ENCODE measurements around the gene SEZ6L. TPM values are rescaled to one million over a fixed set of nuclear protein-coding genes. Genes with fewer than 3 reads are reported as not detected.

The SEZ6L gene
- polyA plus RNA-seq, 1 donor (not counting 4 experiments of a cell fraction or from before 2014, with no cell fraction given) = not detected

DNA sequence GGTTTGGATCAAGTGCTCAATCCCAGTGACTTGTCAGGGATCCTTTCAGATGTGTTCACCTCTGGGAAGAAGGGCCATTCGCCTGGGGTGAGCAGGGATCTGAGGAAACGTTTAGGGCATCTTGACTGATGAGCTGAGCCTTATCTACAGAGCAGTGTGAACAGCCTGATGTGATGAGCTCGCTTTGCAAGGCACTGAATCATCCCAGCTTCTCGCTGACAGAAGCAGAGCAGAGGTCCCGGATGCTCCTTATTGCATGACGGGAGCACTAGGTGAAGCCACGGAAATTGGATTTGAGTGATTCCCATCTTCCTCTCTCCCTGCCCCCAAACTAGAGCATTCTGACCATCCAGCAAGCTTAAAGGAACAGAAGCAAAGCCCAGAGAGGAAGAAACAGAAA is 46.5 kb downstream of the SEZ6L start:
- Histone ChIP-seq H3K27ac (ENCODE audit: control insufficient read depth, insufficient read depth, low read length) (no peak overlapping the region), H3K79me2 (ENCODE audit: control insufficient read depth, insufficient read depth, low read length) (no peaks in the 10 kb centered on the region), H3K27me3 (ENCODE audit: control insufficient read depth, extremely low read depth, insufficient read depth, low read length) (no peaks in the 10 kb centered on the region), H3K4me3 (ENCODE audit: control insufficient read depth in 2 of 3, extremely low read depth in 1 of 3, insufficient read depth in 2 of 3, low read depth in 1 of 3, low read length in 3 of 3) (no peak overlapping the region), H3K9ac (ENCODE audit: control insufficient read depth, extremely low read depth, insufficient read depth, low read length) (no peak overlapping the region), H3K36me3 (ENCODE audit: control insufficient read depth in 2 of 2, extremely low read depth in 1 of 2, insufficient read depth in 2 of 2, low read length in 2 of 2) (no peaks in the 10 kb centered on the region), H4K20me1 (ENCODE audit: control insufficient read depth, extremely low read depth, insufficient read depth, low read length) (no peaks in the 10 kb centered on the region), H3K4me2 (ENCODE audit: control insufficient read depth, extremely low read depth, insufficient read depth, low read depth, low read length) (no peak overlapping the region), H2AFZ (ENCODE audit: control insufficient read depth, low read length) (no peak overlapping the region), H3K4me1 (ENCODE audit: control insufficient read depth, extremely low read depth, insufficient read depth, low read length) (no peaks in the 10 kb centered on the region), H3K9me3 (ENCODE audit: control insufficient read depth, low read depth, low read length) (no peaks in the 10 kb centered on the region), H3K9me1 (ENCODE audit: control insufficient read depth, extremely low read depth, insufficient read depth, low read length) (no peaks in the 10 kb centered on the region)
- FAIRE-seq (no peak), DNase-seq (ENCODE audit: low read depth, low spot score) (no peak)
- TF ChIP-seq EZH2 (IDR thresholded peaks at IDR 0.05; ENCODE audit: low read length) = no peak
- dilution Hi-C loops (cut with MboI; ENCODE audit: extremely low pct_ligation_motif_present, low sequenced_read_pairs) = no loop called here

DNA sequence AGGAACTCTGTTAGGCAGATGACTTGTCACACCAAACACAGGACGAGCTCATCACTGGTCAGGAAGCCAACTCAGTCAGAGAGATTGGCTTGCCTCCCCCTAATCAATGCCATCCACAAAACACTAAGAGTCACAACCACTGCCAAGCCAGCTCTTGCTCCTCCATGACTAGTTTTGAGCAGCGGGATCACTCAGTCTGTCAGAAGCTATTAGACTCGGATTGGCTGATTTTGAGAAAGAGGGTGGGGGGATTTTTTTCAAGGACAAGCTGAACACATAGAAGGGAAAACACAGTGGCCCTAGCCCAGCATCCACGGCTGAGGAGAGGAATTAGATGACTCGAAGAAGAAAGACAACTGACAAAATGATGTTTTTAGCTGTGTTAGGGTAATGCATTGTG is 55.9 kb downstream of the SEZ6L start:
- no peaks in the 10 kb centered on the region for H3K9me1 ChIP-seq (ENCODE audit: control insufficient read depth, extremely low read depth, insufficient read depth, low read length)
- H3K4me2 ChIP-seq (ENCODE audit: control insufficient read depth, extremely low read depth, insufficient read depth, low read depth, low read length) = no peak overlapping the region
- peaks cover 11% of the 10 kb centered on the region for H3K27me3 ChIP-seq (ENCODE audit: control insufficient read depth, extremely low read depth, insufficient read depth, low read length)
- H4K20me1 ChIP-seq (ENCODE audit: control insufficient read depth, extremely low read depth, insufficient read depth, low read length) = no peaks in the 10 kb centered on the region
- no peak overlapping the region for H2AFZ ChIP-seq (ENCODE audit: control insufficient read depth, low read length)
- no peak overlapping the region for H3K4me3 ChIP-seq (ENCODE audit: control insufficient read depth in 2 of 3, extremely low read depth in 1 of 3, insufficient read depth in 2 of 3, low read depth in 1 of 3, low read length in 3 of 3)
- no peaks in the 10 kb centered on the region for H3K36me3 ChIP-seq (ENCODE audit: control insufficient read depth in 2 of 2, extremely low read depth in 1 of 2, insufficient read depth in 2 of 2, low read length in 2 of 2)
- no peak overlapping the region for H3K27ac ChIP-seq (ENCODE audit: control insufficient read depth, insufficient read depth, low read length)
- H3K4me1 ChIP-seq (ENCODE audit: control insufficient read depth, extremely low read depth, insufficient read depth, low read length) = no peaks in the 10 kb centered on the region
- no peak for DNase-seq (ENCODE audit: low read depth, low spot score)
- H3K9ac ChIP-seq (ENCODE audit: control insufficient read depth, extremely low read depth, insufficient read depth, low read length) = no peak overlapping the region
- H3K9me3 ChIP-seq (ENCODE audit: control insufficient read depth, low read depth, low read length) = no peaks in the 10 kb centered on the region
- dilution Hi-C loops (cut with MboI; ENCODE audit: extremely low pct_ligation_motif_present, low sequenced_read_pairs) = no loop called here
- no peaks in the 10 kb centered on the region for H3K79me2 ChIP-seq (ENCODE audit: control insufficient read depth, insufficient read depth, low read length)
- TF ChIP-seq EZH2 (IDR thresholded peaks at IDR 0.05; ENCODE audit: low read length) = no peak
- TF ChIP-seq, protein P1, sequence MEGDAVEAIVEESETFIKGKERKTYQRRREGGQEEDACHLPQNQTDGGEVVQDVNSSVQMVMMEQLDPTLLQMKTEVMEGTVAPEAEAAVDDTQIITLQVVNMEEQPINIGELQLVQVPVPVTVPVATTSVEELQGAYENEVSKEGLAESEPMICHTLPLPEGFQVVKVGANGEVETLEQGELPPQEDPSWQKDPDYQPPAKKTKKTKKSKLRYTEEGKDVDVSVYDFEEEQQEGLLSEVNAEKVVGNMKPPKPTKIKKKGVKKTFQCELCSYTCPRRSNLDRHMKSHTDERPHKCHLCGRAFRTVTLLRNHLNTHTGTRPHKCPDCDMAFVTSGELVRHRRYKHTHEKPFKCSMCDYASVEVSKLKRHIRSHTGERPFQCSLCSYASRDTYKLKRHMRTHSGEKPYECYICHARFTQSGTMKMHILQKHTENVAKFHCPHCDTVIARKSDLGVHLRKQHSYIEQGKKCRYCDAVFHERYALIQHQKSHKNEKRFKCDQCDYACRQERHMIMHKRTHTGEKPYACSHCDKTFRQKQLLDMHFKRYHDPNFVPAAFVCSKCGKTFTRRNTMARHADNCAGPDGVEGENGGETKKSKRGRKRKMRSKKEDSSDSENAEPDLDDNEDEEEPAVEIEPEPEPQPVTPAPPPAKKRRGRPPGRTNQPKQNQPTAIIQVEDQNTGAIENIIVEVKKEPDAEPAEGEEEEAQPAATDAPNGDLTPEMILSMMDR (optimal IDR thresholded peaks at IDR 0.05 in 1 of 3, IDR thresholded peaks at IDR 0.05 in 1 of 3, conservative IDR thresholded peaks at IDR 0.05 in 1 of 3; ENCODE audit: extremely low read depth in 1 of 3, insufficient read depth in 2 of 3, low read length in 3 of 3) = no peak
- no peak for FAIRE-seq
